HepG2 (cell line): ENCODE results near the gene GJC1. TPM values are rescaled to one million over a fixed set of nuclear protein-coding genes. Genes with fewer than 3 reads are reported as not detected.

Source experiments
- ATAC-seq: fragments of 200-7000 bp; cut with Tn5 transposase; 3 replicates; pipeline ENCODE4 v1.9.1; 2020; ENCODE audit warnings: mild to moderate bottlenecking, moderate library complexity
- BruUV-seq: library from RNA; stranded (reverse); fragments of 400-500 nt; replicated peaks from 2 replicates; lab custom pipeline; 2021; lab: Mats Ljungman, UMichigan
- CTCF ChIA-PET: fragments of 300-600 bp; formaldehyde crosslinking; extraction: SDS; loops from one replicate; lab custom pipeline; 2021; ENCODE audit warnings: low total read pairs, inconsistent platforms, low intra/inter-chr PET ratio; lab: Yijun Ruan, JAX
- POLR2A ChIA-PET: fragments of 350-600 bp; sonication (Branson Sonifier 250); formaldehyde crosslinking; loops from one replicate; lab custom pipeline; 2020; ENCODE audit warnings: antibody characterized with exemption, inconsistent platforms; lab: Yijun Ruan, JAX
- DNase-seq: peaks from one replicate; pipeline ENCODE4 v3.0.0-alpha.2; 2015; ENCODE audit warnings: low spot score
- FAIRE-seq: peaks from 3 replicates; lab custom pipeline; 2011; peaks lifted over from hg19 to GRCh38; lab: Jason Lieb, UNC
- H2AFZ ChIP-seq: one replicate; pipeline ENCODE4 v1.6.1; 2011; ENCODE audit warnings: low read length, inconsistent platforms
- H3K27ac ChIP-seq: fragments of 300-600 bp; 3 replicates; pipeline ENCODE4 v1.8.0; 2011; ENCODE audit warnings: mixed run types, mild to moderate bottlenecking, mixed read lengths, low read length, inconsistent platforms; ENCODE audit not compliant: insufficient read depth; ENCODE audit errors: extremely low read length
- H3K27me3 ChIP-seq, 2 experiments: fragments of 200-600 bp in 1 of 2; 2 replicates in 1 of 2; 3 replicates in 1 of 2; pipeline versions ENCODE4 v1.6.0 to v1.8.0; 2011; ENCODE audit warnings: low read length in 2 of 2, mild to moderate bottlenecking in 2 of 2, moderate library complexity in 2 of 2, inconsistent platforms in 1 of 2; ENCODE audit not compliant: insufficient read depth in 2 of 2, control insufficient read depth in 1 of 2
- H3K36me3 ChIP-seq, 2 experiments: fragments of 200-600 bp in 1 of 2; replicated peaks in 1 of 2; 2 replicates in 1 of 2; 3 replicates in 1 of 2; pipeline versions ENCODE4 v1.5.1 to v1.8.0; 2011; ENCODE audit warnings: low read length in 2 of 2, inconsistent platforms in 1 of 2; ENCODE audit not compliant: insufficient read depth in 2 of 2, control insufficient read depth in 1 of 2
- H3K4me1 ChIP-seq: 2 replicates; pipeline ENCODE4 v1.5.1; 2012; ENCODE audit warnings: low read length, inconsistent platforms; ENCODE audit not compliant: insufficient read depth
- H3K4me2 ChIP-seq: 2 replicates; pipeline ENCODE4 v1.6.0; 2011; ENCODE audit warnings: low read depth, low read length, inconsistent platforms
- H3K4me3 ChIP-seq, 3 experiments: fragments of 200-600 bp in 1 of 3; sonication (generic), shearing (Covaris generic) in 1 of 3; replicated peaks in 1 of 3; 2 replicates each; pipeline ENCODE4 v1.5.1; 2011 to 2016; ENCODE audit warnings: low read length in 3 of 3, inconsistent platforms in 2 of 3, low read depth in 2 of 3, mild to moderate bottlenecking in 2 of 3, control low read depth in 1 of 3, mixed read lengths in 1 of 3; ENCODE audit not compliant: insufficient read depth in 1 of 3
- H3K79me2 ChIP-seq: one replicate; pipeline ENCODE4 v1.6.1; 2011; ENCODE audit warnings: low read length, inconsistent platforms; ENCODE audit not compliant: insufficient read depth
- H3K9ac ChIP-seq: 2 replicates; pipeline ENCODE4 v1.6.0; 2011; ENCODE audit warnings: mild to moderate bottlenecking, low read depth, low read length, inconsistent platforms; ENCODE audit not compliant: insufficient read depth
- H3K9me3 ChIP-seq: 2 replicates; pipeline ENCODE4 v1.5.1; 2012; ENCODE audit warnings: mild to moderate bottlenecking, low read length
- H4K20me1 ChIP-seq: 2 replicates; pipeline ENCODE4 v1.6.0; 2011; ENCODE audit warnings: inconsistent platforms, mild to moderate bottlenecking, low read length, moderate library complexity; ENCODE audit not compliant: insufficient read depth
- CBX2 ChIP-seq, 2 experiments: fragments of 200-600 bp in 1 of 2; sonication (generic); formaldehyde crosslinking in 1 of 2; IDR thresholded peaks; 2 replicates each; pipeline versions ENCODE4 v1.7.0 to v1.8.1; 2018 to 2022; ENCODE audit warnings: low read depth in 2 of 2, low read length in 1 of 2, mild to moderate bottlenecking in 1 of 2, missing genetic modification reagents in 1 of 2
- ELF1 ChIP-seq: sonication (generic); formaldehyde crosslinking; IDR thresholded peaks from 2 replicates; pipeline ENCODE4 v1.4.0; 2020; ENCODE audit warnings: missing genetic modification reagents
- KLF11 ChIP-seq: IDR thresholded peaks from 2 replicates; pipeline ENCODE4 v1.6.1; 2016; ENCODE audit warnings: missing compliant biosample characterization
- KMT2A ChIP-seq: sonication (generic); formaldehyde crosslinking; IDR thresholded peaks from 2 replicates; pipeline ENCODE4 v1.4.0; 2020; ENCODE audit warnings: missing genetic modification reagents
- MATR3 ChIP-seq: sonication (generic); formaldehyde crosslinking; IDR thresholded peaks from 2 replicates; pipeline ENCODE4 v1.4.0; 2020; ENCODE audit warnings: missing genetic modification reagents
- MAZ ChIP-seq, 2 experiments: sonication (generic) in 1 of 2; formaldehyde crosslinking in 1 of 2; IDR thresholded peaks; 2 replicates each; pipeline versions ENCODE4 v1.5.0 to v1.6.1; 2012 to 2020; ENCODE audit warnings: low read depth in 2 of 2, mild to moderate bottlenecking in 2 of 2, borderline replicate concordance in 1 of 2, improper control_type of control experiment in 1 of 2, low read length in 1 of 2, missing genetic modification reagents in 1 of 2, moderate library complexity in 1 of 2
- ZFP90 ChIP-seq: sonication (generic); formaldehyde crosslinking; IDR thresholded peaks from 2 replicates; pipeline ENCODE4 v1.8.0; 2022; ENCODE audit warnings: missing genetic modification reagents, mild to moderate bottlenecking, inconsistent platforms, borderline replicate concordance
- ZNF558 ChIP-seq: sonication (generic); formaldehyde crosslinking; IDR thresholded peaks from 2 replicates; pipeline ENCODE4 v1.9.0; 2022; ENCODE audit warnings: mild to moderate bottlenecking, missing genetic modification reagents, borderline replicate concordance
- ZNF572 ChIP-seq: sonication (generic); formaldehyde crosslinking; IDR thresholded peaks from 2 replicates; pipeline ENCODE4 v1.5.1; 2020; ENCODE audit warnings: mild to moderate bottlenecking, missing genetic modification reagents
- ZNF598 ChIP-seq: sonication (generic); formaldehyde crosslinking; IDR thresholded peaks from 2 replicates; pipeline ENCODE4 v1.5.1; 2020; ENCODE audit warnings: mild to moderate bottlenecking, missing genetic modification reagents, borderline replicate concordance
- ZNF652 ChIP-seq: IDR thresholded peaks from 2 replicates; pipeline ENCODE4 v1.6.1; 2016; ENCODE audit warnings: low read depth, borderline replicate concordance
- ZNF788 ChIP-seq: sonication (generic); formaldehyde crosslinking; IDR thresholded peaks from 2 replicates; pipeline ENCODE4 v1.5.0; 2020; ENCODE audit warnings: mild to moderate bottlenecking, missing genetic modification reagents, borderline replicate concordance
- whole genome bisulfite sequencing: methylation state at CpG from one replicate; pipeline ENCODE4 v1.1.6; 2017; ENCODE audit warnings: low lambda C conversion rate; 5-methylcytosine and 5-hydroxymethylcytosine counted together
- in situ Hi-C: cut with HindIII; loops from 2 replicates; pipeline ENCODE4 v1.10.0; 2017; ENCODE audit warnings: low pct_unique_long_range_greater_than_20kb; ENCODE audit not compliant: extremely low pct_ligation_motif_present
- intact Hi-C: fragments of 100-400 bp; cut with micrococcal nuclease; formaldehyde crosslinking; loops from one replicate; pipeline ENCODE4 v1.10.0; 2022; ENCODE audit not compliant: unreplicated experiment
- polyA plus RNA-seq, 8 experiments: library from polyadenylated mRNA; depleted of rRNA in 3 of 8; stranded (reverse) in 7 of 8; unstranded in 1 of 8; fragments of >200 nt; fragmentation: Illumina TruSeq in 4 of 8; extraction: Trizol in 4 of 8; gene quantifications; 2 replicates each; pipeline versions ENCODE4 v1.2.1 to v1.2.3, GENCODE V29; 2011 to 2016; ENCODE audit warnings: low read depth in 4 of 8, missing spikeins in 1 of 8, mixed read lengths in 1 of 8; ENCODE audit not compliant: insufficient read depth in 1 of 8
- total RNA-seq, 5 experiments: library from RNA; depleted of rRNA; stranded (reverse); fragments of >200 nt; fragmentation: Illumina TruSeq; extraction: Trizol; gene quantifications; 2 replicates each; pipeline ENCODE4 v1.2.3, GENCODE V29; 2016; ENCODE audit warnings: low read depth in 1 of 5
- TF ChIP-seq, protein P1 (sequence below): sonication (generic); formaldehyde crosslinking; IDR thresholded peaks from 2 replicates; pipeline ENCODE4 v1.8.1; 2022; ENCODE audit warnings: low read depth, mild to moderate bottlenecking, missing genetic modification reagents
- TF ChIP-seq, protein P2 (sequence below): sonication (generic); formaldehyde crosslinking; IDR thresholded peaks from 2 replicates; pipeline ENCODE4 v1.4.0; 2020; ENCODE audit warnings: missing genetic modification reagents

Gene GJC1
- total and polyA plus RNA-seq, 2 of the 13 experiments (the other 11 are each of a cell fraction or from before 2014, with no cell fraction given), result 1.7 TPM

DNA sequence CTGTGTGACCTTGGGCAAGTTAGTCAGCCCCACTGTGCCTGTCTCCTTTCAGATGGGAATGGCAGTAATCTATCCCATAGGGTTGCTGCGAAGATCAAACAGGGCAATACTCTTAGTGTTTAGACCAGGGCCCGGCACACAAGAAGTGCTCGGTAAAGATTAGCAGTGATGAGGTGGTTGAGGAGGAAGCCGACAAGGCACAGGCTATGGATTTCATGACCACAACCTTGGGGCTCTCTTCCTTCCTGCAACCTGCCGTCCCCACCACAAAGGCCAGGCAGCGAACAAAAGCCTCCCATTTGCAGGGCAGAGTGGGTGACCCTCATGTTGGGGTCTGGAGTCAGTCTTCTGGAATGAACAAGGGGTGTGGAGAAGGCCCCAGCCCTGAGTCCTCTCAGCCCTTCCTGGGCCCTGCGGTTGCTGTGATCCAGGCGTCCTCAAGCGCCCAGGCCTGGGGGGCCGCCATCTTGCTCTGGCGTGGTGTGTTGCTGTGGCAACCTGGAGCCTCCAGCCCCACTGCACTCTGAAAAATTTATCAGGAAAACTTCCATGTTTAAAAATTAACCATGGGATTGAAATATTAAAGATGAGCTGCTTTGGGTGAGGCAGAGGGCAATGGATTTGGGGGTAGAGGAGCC lies 61.5 kb downstream of the GJC1 start:
- ChIA-PET POLR2A (no interaction called here), CTCF (no interaction called here)
- no peak overlapping the region for H2AFZ ChIP-seq
- intact Hi-C loops (no loop called here), in situ Hi-C loops (no loop called here)
- DNase-seq (no peak), ATAC-seq (no peak), FAIRE-seq (no peak)
- WGBS, result 57% methylated on average over 9 of the region's 11 CpGs
- no peak overlapping the region for H3K4me2 ChIP-seq
- no peak overlapping the region for H3K4me3 ChIP-seq
- no peak overlapping the region for H3K27ac ChIP-seq
- H3K4me1 ChIP-seq, result peaks cover 29% of the 10 kb centered on the region
- H3K27me3 ChIP-seq, result peaks cover 10 to 64% of the 10 kb centered on the region in 2 experiments; a peak in 4 of 5 replicates
- TF ChIP-seq MAZ (IDR thresholded peaks at IDR 0.05; ENCODE audit: borderline replicate concordance, low read depth, low read length), result no peak
- TF ChIP-seq MAZ (CRISPR knock-in tag; IDR thresholded peaks at IDR 0.05; ENCODE audit: low read depth), result no peak
- 0 out of 2 replicates have a peak, but pooled peaks have one; percentile 24 for TF ChIP-seq ZNF572 (CRISPR knock-in tag)
- TF ChIP-seq ELF1 (CRISPR knock-in tag), result no peak
- TF ChIP-seq CBX2 (IDR thresholded peaks at IDR 0.05; ENCODE audit: low read depth, low read length), result no peak
- TF ChIP-seq CBX2 (CRISPR knock-in tag; IDR thresholded peaks at IDR 0.05; ENCODE audit: low read depth), result no peak
- TF ChIP-seq, protein P1, sequence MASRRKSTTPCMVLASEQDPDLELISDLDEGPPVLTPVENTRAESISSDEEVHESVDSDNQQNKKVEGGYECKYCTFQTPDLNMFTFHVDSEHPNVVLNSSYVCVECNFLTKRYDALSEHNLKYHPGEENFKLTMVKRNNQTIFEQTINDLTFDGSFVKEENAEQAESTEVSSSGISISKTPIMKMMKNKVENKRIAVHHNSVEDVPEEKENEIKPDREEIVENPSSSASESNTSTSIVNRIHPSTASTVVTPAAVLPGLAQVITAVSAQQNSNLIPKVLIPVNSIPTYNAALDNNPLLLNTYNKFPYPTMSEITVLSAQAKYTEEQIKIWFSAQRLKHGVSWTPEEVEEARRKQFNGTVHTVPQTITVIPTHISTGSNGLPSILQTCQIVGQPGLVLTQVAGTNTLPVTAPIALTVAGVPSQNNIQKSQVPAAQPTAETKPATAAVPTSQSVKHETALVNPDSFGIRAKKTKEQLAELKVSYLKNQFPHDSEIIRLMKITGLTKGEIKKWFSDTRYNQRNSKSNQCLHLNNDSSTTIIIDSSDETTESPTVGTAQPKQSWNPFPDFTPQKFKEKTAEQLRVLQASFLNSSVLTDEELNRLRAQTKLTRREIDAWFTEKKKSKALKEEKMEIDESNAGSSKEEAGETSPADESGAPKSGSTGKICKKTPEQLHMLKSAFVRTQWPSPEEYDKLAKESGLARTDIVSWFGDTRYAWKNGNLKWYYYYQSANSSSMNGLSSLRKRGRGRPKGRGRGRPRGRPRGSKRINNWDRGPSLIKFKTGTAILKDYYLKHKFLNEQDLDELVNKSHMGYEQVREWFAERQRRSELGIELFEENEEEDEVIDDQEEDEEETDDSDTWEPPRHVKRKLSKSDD (CRISPR knock-in tag), result no peak
- no peak for TF ChIP-seq ZNF652
- 0 out of 2 replicates have a peak, but pooled peaks have one; percentile 30 for TF ChIP-seq ZNF788 (CRISPR knock-in tag)
- no peak for TF ChIP-seq ZFP90
- TF ChIP-seq KLF11 (CRISPR knock-in tag), result no peak
- no peak for TF ChIP-seq ZNF558 (CRISPR knock-in tag)
- TF ChIP-seq MATR3 (CRISPR knock-in tag), result no peak
- no peak for TF ChIP-seq KMT2A (CRISPR knock-in tag)
- TF ChIP-seq, protein P2, sequence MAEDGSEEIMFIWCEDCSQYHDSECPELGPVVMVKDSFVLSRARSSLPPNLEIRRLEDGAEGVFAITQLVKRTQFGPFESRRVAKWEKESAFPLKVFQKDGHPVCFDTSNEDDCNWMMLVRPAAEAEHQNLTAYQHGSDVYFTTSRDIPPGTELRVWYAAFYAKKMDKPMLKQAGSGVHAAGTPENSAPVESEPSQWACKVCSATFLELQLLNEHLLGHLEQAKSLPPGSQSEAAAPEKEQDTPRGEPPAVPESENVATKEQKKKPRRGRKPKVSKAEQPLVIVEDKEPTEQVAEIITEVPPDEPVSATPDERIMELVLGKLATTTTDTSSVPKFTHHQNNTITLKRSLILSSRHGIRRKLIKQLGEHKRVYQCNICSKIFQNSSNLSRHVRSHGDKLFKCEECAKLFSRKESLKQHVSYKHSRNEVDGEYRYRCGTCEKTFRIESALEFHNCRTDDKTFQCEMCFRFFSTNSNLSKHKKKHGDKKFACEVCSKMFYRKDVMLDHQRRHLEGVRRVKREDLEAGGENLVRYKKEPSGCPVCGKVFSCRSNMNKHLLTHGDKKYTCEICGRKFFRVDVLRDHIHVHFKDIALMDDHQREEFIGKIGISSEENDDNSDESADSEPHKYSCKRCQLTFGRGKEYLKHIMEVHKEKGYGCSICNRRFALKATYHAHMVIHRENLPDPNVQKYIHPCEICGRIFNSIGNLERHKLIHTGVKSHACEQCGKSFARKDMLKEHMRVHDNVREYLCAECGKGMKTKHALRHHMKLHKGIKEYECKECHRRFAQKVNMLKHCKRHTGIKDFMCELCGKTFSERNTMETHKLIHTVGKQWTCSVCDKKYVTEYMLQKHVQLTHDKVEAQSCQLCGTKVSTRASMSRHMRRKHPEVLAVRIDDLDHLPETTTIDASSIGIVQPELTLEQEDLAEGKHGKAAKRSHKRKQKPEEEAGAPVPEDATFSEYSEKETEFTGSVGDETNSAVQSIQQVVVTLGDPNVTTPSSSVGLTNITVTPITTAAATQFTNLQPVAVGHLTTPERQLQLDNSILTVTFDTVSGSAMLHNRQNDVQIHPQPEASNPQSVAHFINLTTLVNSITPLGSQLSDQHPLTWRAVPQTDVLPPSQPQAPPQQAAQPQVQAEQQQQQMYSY (CRISPR knock-in tag), result no peak
- TF ChIP-seq ZNF598 (CRISPR knock-in tag), result no peak
- H3K79me2 ChIP-seq, result no peaks in the 10 kb centered on the region
- no peaks in the 10 kb centered on the region for H3K9me3 ChIP-seq
- no peaks in the 10 kb centered on the region for H3K36me3 ChIP-seq
- no peaks in the 10 kb centered on the region for H4K20me1 ChIP-seq
- no peak overlapping the region for H3K9ac ChIP-seq
- no TSS peak for BruUV-seq
